Measurements from ENCODE around the gene PLCB1. TPM values are rescaled to one million over a fixed set of nuclear protein-coding genes. Genes with fewer than 3 reads are reported as not detected.
"Not testable (repeated sequence)": the region's sequence is repeated elsewhere in the genome, so short reads cannot be mapped to it uniquely, and the experiment has no call there.

PLCB1 gene
- total RNA-seq, 1 experiment from 2014 or later = 7.2 TPM

GRCh38 chr20:8363970-8364733 lies 232.1 kb downstream of the PLCB1 start:
- DNase-seq (ENCODE audit: low read depth) = no peak

GRCh38 chr20:8364734-8365078 lies 232.6 kb downstream of the PLCB1 start:
- no peak for DNase-seq (ENCODE audit: low read depth)

GRCh38 chr20:8365634-8366033 lies 233.6 kb downstream of the PLCB1 start:
- DNase-seq (ENCODE audit: low read depth) = no peak

GRCh38 chr20:8366303-8366923 lies 234.3 kb downstream of the PLCB1 start:
- no peak for DNase-seq (ENCODE audit: low read depth)

GRCh38 chr20:8367689-8368088 lies 235.6 kb downstream of the PLCB1 start:
- no peak for DNase-seq (ENCODE audit: low read depth)

- peak; percentile 17 for DNase-seq (ENCODE audit: low read depth)
Measured at GRCh38 chr20:8368670-8369069, 236.6 kb downstream of the PLCB1 start.

GRCh38 chr20:8369311-8369710 lies 237.2 kb downstream of the PLCB1 start:
- DNase-seq (ENCODE audit: low read depth) = no peak

GRCh38 chr20:8370774-8371173 lies 238.7 kb downstream of the PLCB1 start:
- no peak for DNase-seq (ENCODE audit: low read depth)

- DNase-seq (ENCODE audit: low read depth) = no peak
Measured at GRCh38 chr20:8372824-8373380, 240.8 kb downstream of the PLCB1 start.

- no peak for DNase-seq (ENCODE audit: low read depth)
Measured at GRCh38 chr20:8373579-8373978, 241.5 kb downstream of the PLCB1 start.

- DNase-seq (ENCODE audit: low read depth) = no peak
Measured at GRCh38 chr20:8375898-8376297, 243.8 kb downstream of the PLCB1 start.

- DNase-seq (ENCODE audit: low read depth) = no peak
Measured at GRCh38 chr20:8376940-8377339, 244.9 kb downstream of the PLCB1 start.

GRCh38 chr20:8379125-8379524 lies 247.1 kb downstream of the PLCB1 start:
- not testable (repeated sequence) for DNase-seq (ENCODE audit: low read depth)

GRCh38 chr20:8385247-8385646 lies 253.2 kb downstream of the PLCB1 start:
- peak; percentile 21 for DNase-seq (ENCODE audit: low read depth)

GRCh38 chr20:8386991-8387390 lies 254.9 kb downstream of the PLCB1 start:
- DNase-seq (ENCODE audit: low read depth) = no peak

GRCh38 chr20:8388141-8388540 lies 256.1 kb downstream of the PLCB1 start:
- peak; percentile 77 for DNase-seq (ENCODE audit: low read depth)

GRCh38 chr20:8388707-8389106 lies 256.6 kb downstream of the PLCB1 start:
- peak; percentile 5 for DNase-seq (ENCODE audit: low read depth)

- peak; percentile 23 for DNase-seq (ENCODE audit: low read depth)
Measured at GRCh38 chr20:8389381-8390036, 257.4 kb downstream of the PLCB1 start.

GRCh38 chr20:8390037-8390433 lies 258.0 kb downstream of the PLCB1 start:
- DNase-seq (ENCODE audit: low read depth) = no peak

- no peak for DNase-seq (ENCODE audit: low read depth)
Measured at GRCh38 chr20:8390500-8390899, 258.4 kb downstream of the PLCB1 start.

GRCh38 chr20:8393381-8393780 lies 261.3 kb downstream of the PLCB1 start:
- no peak for DNase-seq (ENCODE audit: low read depth)

- peak; percentile 37 for DNase-seq (ENCODE audit: low read depth)
Measured at GRCh38 chr20:8394308-8394945, 262.4 kb downstream of the PLCB1 start.
